Vagina (tissue), 2 donors: ENCODE results near the gene CCDC69. TPM values are rescaled to one million over a fixed set of nuclear protein-coding genes. Genes with fewer than 3 reads are reported as not detected.
A peak's percentile ranks its signal among the peaks of the same experiment; 100 is the strongest.
"Not testable (repeated sequence)": the region's sequence is repeated elsewhere in the genome, so short reads cannot be mapped to it uniquely, and the experiment has no call there.

Experiments
- DNase-seq, 2 donors: peaks; one replicate each; pipeline ENCODE4 v3.0.0-alpha.2; 2017; ENCODE audit errors: extremely low spot score in 2 of 2
- H3K27ac ChIP-seq: fragments of 200-600 bp; sonication (generic); one replicate; pipeline ENCODE4 v1.5.1; 2019
- H3K27me3 ChIP-seq: fragments of 200-600 bp; sonication (generic); one replicate; pipeline ENCODE4 v1.5.1; 2019
- H3K36me3 ChIP-seq, 2 donors: fragments of 200-600 bp; sonication (generic); one replicate each; pipeline ENCODE4 v1.5.1; 2017 to 2019
- H3K4me1 ChIP-seq: fragments of 200-600 bp; sonication (generic); one replicate; pipeline ENCODE4 v1.5.1; 2019
- H3K4me3 ChIP-seq, 2 donors: fragments of 200-600 bp; sonication (generic); 1 replicate in 1 of 2; 2 replicates in 1 of 2; pipeline ENCODE4 v1.5.1; 2016 to 2019
- H3K9me3 ChIP-seq: fragments of 200-600 bp; sonication (generic); one replicate; pipeline ENCODE4 v1.5.1; 2019
- CTCF ChIP-seq, 3 experiments: fragments of 450-650 bp in 2 of 3; fragments of 200-600 bp in 1 of 3; sonication (generic) in 1 of 3; IDR thresholded peaks; one replicate each; pipeline ENCODE4 v1.5.1; 2017 to 2019; ENCODE audit warnings: antibody characterized with exemption in 3 of 3, mild to moderate bottlenecking in 2 of 3, moderate library complexity in 2 of 3
- POLR2A ChIP-seq, 2 donors: fragments of 450-650 bp; IDR thresholded peaks; one replicate each; pipeline ENCODE4 v1.6.1; 2017; ENCODE audit warnings: antibody characterized with exemption in 2 of 2, mild to moderate bottlenecking in 2 of 2, moderate library complexity in 2 of 2
- POLR2AphosphoS5 ChIP-seq, 2 donors: sonication (generic); formaldehyde crosslinking; IDR thresholded peaks; one replicate each; pipeline ENCODE4 v1.9.0; 2017; ENCODE audit warnings: antibody characterized with exemption in 2 of 2, mild to moderate bottlenecking in 2 of 2, low read depth in 1 of 2; ENCODE audit not compliant: insufficient read depth in 1 of 2
- intact Hi-C: fragments of 100-400 bp; cut with DNase I; formaldehyde crosslinking; loops from one replicate; pipeline ENCODE4 v1.15.1; 2023
- total RNA-seq: library from RNA; depleted of rRNA; stranded (reverse); fragments of >200 nt; gene quantifications from one replicate; pipeline ENCODE4 v1.2.3, GENCODE V29; 2016

Gene CCDC69
- total RNA-seq, 1 donor from 2014 or later = 84.5 TPM

- Histone ChIP-seq H3K4me3 (no peak overlapping the region), H3K27me3 (no peaks in the 10 kb centered on the region), H3K4me1 (peaks cover 1% of the 10 kb centered on the region), H3K36me3 (no peaks in the 10 kb centered on the region), H3K9me3 (no peaks in the 10 kb centered on the region), H3K27ac (no peak overlapping the region)
- peak in 1 of 2 donors; percentile 64 for DNase-seq
- intact Hi-C loops = no loop called here
- TF ChIP-seq POLR2AphosphoS5 (IDR thresholded peaks at IDR 0.05; ENCODE audit: insufficient read depth in 1 of 2, low read depth in 1 of 2) = no peak
- TF ChIP-seq CTCF (IDR thresholded peaks at IDR 0.05) = no peak
- no peak for TF ChIP-seq POLR2A (IDR thresholded peaks at IDR 0.05)
These were observed 21.3 kb downstream of the CCDC69 start for GRCh38 chr5:151202381-151203139.

GRCh38 chr5:151200913-151201595 is 22.8 kb downstream of the CCDC69 start:
- no peaks in the 10 kb centered on the region for H3K27me3 ChIP-seq
- no peak overlapping the region for H3K27ac ChIP-seq
- DNase-seq = peak in 1 of 2 donors; percentile 65
- no peaks in the 10 kb centered on the region for H3K36me3 ChIP-seq
- no peaks in the 10 kb centered on the region for H3K4me1 ChIP-seq
- H3K9me3 ChIP-seq = no peaks in the 10 kb centered on the region
- no peak overlapping the region for H3K4me3 ChIP-seq
- no peak for TF ChIP-seq POLR2AphosphoS5 (IDR thresholded peaks at IDR 0.05; ENCODE audit: insufficient read depth in 1 of 2, low read depth in 1 of 2)
- no peak for TF ChIP-seq POLR2A (IDR thresholded peaks at IDR 0.05)
- TF ChIP-seq CTCF (IDR thresholded peaks at IDR 0.05) = no peak
- intact Hi-C loops = no loop called here

- Histone ChIP-seq H3K27me3 (no peaks in the 10 kb centered on the region), H3K4me1 (no peaks in the 10 kb centered on the region), H3K4me3 (no peak overlapping the region), H3K36me3 (no peaks in the 10 kb centered on the region), H3K27ac (no peak overlapping the region), H3K9me3 (no peaks in the 10 kb centered on the region)
- intact Hi-C loops = no loop called here
- TF ChIP-seq CTCF (IDR thresholded peaks at IDR 0.05) (no peak), POLR2A (IDR thresholded peaks at IDR 0.05) (no peak), POLR2AphosphoS5 (IDR thresholded peaks at IDR 0.05; ENCODE audit: insufficient read depth in 1 of 2, low read depth in 1 of 2) (no peak)
- peak in 1 of 2 donors; percentile 1 for DNase-seq
These were observed 24.2 kb downstream of the CCDC69 start for GRCh38 chr5:151199581-151200185.

GRCh38 chr5:151198861-151199260 is 25.0 kb downstream of the CCDC69 start:
- DNase-seq = peak in 1 of 2 donors; percentile 56
- Histone ChIP-seq H3K4me1 (no peaks in the 10 kb centered on the region), H3K9me3 (no peaks in the 10 kb centered on the region), H3K36me3 (no peaks in the 10 kb centered on the region), H3K4me3 (no peak overlapping the region), H3K27me3 (no peaks in the 10 kb centered on the region), H3K27ac (no peak overlapping the region)
- no peak for TF ChIP-seq POLR2AphosphoS5 (IDR thresholded peaks at IDR 0.05; ENCODE audit: insufficient read depth in 1 of 2, low read depth in 1 of 2)
- TF ChIP-seq CTCF (IDR thresholded peaks at IDR 0.05) = no peak
- TF ChIP-seq POLR2A (IDR thresholded peaks at IDR 0.05) = no peak
- intact Hi-C loops = no loop called here

GRCh38 chr5:151197291-151197600 is 26.6 kb downstream of the CCDC69 start:
- H3K27me3 ChIP-seq, H3K4me1 ChIP-seq, H3K4me3 ChIP-seq, H3K9me3 ChIP-seq, H3K36me3 ChIP-seq, H3K27ac ChIP-seq, intact Hi-C loops, DNase-seq: not testable (repeated sequence)
